Fibroblast of peridontal ligament (primary cell): ENCODE measurements around the gene GPR183.
A peak's percentile ranks its signal among the peaks of the same experiment; 100 is the strongest.

Source experiments
- DNase-seq: peaks from one replicate; pipeline ENCODE4 v3.0.0-alpha.2; 2010; ENCODE audit errors: extremely low read depth

The GPR183 gene

GRCh38 chr13:99312493-99312883 lies 5.3 kb upstream of the GPR183 start:
- DNase-seq = peak; percentile 88

GRCh38 chr13:99311748-99312492 lies 4.7 kb upstream of the GPR183 start:
- DNase-seq = no peak

GRCh38 chr13:99311137-99311536 lies 3.9 kb upstream of the GPR183 start:
- DNase-seq = no peak

- DNase-seq = peak; percentile 86
Measured at GRCh38 chr13:99310382-99311031, 3.3 kb upstream of the GPR183 start.

GRCh38 chr13:99308471-99309087 lies 1.4 kb upstream of the GPR183 start:
- DNase-seq = peak; percentile 80

- peak; percentile 54 for DNase-seq
Measured at GRCh38 chr13:99307648-99308339, 595 bp upstream of the GPR183 start.

- DNase-seq = no peak
Measured at GRCh38 chr13:99305566-99305965, 1.6 kb downstream of the GPR183 start.

- DNase-seq = no peak
Measured at GRCh38 chr13:99305158-99305557, 2.0 kb downstream of the GPR183 start.

- DNase-seq = no peak
Measured at GRCh38 chr13:99304541-99304940, 2.7 kb downstream of the GPR183 start.

- no peak for DNase-seq
Measured at GRCh38 chr13:99303863-99304521, 3.2 kb downstream of the GPR183 start.

- DNase-seq = no peak
Measured at GRCh38 chr13:99302637-99303505, 4.3 kb downstream of the GPR183 start.

GRCh38 chr13:99301913-99302636 lies 5.1 kb downstream of the GPR183 start:
- DNase-seq = no peak

GRCh38 chr13:99301056-99301838 lies 6.0 kb downstream of the GPR183 start:
- DNase-seq = no peak

GRCh38 chr13:99299920-99300341 lies 7.3 kb downstream of the GPR183 start:
- DNase-seq = no peak

GRCh38 chr13:99299256-99299919 lies 7.8 kb downstream of the GPR183 start:
- no peak for DNase-seq

GRCh38 chr13:99298056-99298455 lies 9.1 kb downstream of the GPR183 start:
- DNase-seq = no peak

- no peak for DNase-seq
Measured at GRCh38 chr13:99297331-99297730, 9.9 kb downstream of the GPR183 start.

GRCh38 chr13:99296398-99296797 lies 10.8 kb downstream of the GPR183 start:
- peak; percentile 72 for DNase-seq
